Measurements from ENCODE around the gene ABLIM2.

The ABLIM2 gene

DNA sequence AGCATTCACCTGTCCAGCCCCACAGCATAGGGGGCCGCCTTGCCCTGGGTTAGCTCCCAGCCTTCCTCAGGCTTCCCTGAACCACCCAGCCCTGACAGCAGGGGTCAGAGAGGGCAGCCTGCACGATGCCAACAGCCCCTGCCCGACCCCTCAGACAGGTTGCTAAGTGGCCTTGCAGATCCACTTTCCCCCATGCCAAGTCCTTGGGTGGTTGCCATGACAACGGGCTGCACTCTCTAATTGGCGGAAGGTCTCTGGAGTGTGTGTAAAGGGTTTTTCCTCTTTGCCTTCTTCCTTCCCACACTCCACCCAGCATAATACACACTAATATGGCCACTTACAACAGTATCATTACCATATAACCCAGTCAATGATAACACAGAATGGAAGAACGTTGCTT lies 119.3 kb downstream of the ABLIM2 start:
- TF ChIP-seq, protein P1, sequence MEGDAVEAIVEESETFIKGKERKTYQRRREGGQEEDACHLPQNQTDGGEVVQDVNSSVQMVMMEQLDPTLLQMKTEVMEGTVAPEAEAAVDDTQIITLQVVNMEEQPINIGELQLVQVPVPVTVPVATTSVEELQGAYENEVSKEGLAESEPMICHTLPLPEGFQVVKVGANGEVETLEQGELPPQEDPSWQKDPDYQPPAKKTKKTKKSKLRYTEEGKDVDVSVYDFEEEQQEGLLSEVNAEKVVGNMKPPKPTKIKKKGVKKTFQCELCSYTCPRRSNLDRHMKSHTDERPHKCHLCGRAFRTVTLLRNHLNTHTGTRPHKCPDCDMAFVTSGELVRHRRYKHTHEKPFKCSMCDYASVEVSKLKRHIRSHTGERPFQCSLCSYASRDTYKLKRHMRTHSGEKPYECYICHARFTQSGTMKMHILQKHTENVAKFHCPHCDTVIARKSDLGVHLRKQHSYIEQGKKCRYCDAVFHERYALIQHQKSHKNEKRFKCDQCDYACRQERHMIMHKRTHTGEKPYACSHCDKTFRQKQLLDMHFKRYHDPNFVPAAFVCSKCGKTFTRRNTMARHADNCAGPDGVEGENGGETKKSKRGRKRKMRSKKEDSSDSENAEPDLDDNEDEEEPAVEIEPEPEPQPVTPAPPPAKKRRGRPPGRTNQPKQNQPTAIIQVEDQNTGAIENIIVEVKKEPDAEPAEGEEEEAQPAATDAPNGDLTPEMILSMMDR (IDR thresholded peaks at IDR 0.05; ENCODE audit: insufficient read depth, missing control alignments): no peak
- DNase-seq (ENCODE audit: insufficient read length, low spot score) (no peak), FAIRE-seq (no peak)

DNA sequence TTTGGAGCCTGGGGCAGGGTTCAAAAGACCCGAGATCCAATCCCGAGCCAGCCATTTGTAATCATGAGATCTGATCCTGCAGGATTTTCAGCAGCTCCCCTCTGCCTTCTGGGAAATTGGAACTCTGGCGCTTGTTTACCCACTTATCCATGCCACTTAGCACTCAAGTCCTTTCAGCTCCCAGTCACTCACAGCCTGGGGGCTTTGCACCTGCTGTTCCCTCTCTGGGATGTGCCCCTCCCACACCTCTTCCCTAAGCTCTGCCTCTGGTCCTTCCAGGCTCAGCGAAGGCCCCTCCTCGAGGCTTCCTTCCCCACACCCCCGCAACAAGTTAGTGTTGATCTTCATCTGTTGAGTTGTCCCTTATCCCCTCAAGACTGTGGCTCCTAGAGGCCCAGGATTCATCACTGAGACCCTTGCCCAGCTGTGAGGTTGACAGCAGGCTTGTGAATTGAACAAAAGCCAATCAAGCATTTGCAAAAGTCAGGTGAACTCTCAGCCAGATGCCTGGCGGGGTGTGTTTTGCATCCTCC lies 119.8 kb downstream of the ABLIM2 start:
- DNase-seq (ENCODE audit: insufficient read length, low spot score): no peak
- TF ChIP-seq, protein P1 (IDR thresholded peaks at IDR 0.05; ENCODE audit: insufficient read depth, missing control alignments): no peak
- no peak for FAIRE-seq

DNA sequence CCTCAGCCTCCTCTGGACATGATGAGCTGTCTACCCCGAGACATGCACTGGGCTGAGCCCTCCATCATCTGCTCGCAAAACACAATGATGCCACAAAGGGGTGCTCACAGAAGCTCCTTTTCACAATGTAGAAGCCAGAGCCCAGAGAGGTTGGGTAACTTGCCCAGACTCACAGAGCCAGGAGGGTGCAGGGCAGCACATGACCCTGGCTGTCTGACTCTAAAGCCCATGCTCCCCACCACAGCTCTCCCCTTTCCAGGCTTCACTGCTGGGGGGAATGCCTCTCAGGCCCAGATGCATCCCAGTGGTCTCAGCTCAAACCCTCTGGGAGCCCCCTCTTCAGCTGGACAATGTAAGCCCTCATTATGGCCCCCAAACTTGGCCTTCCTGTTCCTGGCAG lies 120.5 kb downstream of the ABLIM2 start:
- no peak for FAIRE-seq
- no peak for DNase-seq (ENCODE audit: insufficient read length, low spot score)
- TF ChIP-seq, protein P1 (IDR thresholded peaks at IDR 0.05; ENCODE audit: insufficient read depth, missing control alignments): no peak

DNA sequence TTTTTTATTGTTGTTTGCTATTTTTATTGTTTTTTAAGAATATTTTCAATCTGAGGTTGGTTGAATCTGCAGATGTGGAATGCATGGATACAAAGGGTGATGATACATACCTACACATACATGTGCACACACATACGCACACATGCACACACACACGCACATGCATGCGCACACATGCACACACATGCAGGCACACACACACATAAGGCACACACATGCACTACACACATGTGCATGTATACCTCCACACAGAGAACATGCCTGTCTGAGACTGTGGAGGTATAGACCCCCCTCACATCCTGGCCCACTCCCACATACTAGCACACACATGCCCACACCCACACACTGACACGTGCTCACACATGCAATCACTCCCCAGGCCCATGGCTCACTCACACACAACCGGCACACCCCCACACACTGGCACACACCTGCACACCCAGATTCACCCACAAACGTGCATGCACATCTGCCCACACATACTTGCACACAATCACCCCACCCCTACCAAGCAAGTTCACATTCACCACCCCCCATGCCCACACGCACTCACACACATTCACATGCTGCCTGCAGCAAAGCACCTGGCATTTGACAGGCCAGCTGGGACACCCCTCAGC lies 121.4 kb downstream of the ABLIM2 start:
- no peak for FAIRE-seq
- TF ChIP-seq, protein P1 (IDR thresholded peaks at IDR 0.05; ENCODE audit: insufficient read depth, missing control alignments): no peak
- no peak for DNase-seq (ENCODE audit: insufficient read length, low spot score)

DNA sequence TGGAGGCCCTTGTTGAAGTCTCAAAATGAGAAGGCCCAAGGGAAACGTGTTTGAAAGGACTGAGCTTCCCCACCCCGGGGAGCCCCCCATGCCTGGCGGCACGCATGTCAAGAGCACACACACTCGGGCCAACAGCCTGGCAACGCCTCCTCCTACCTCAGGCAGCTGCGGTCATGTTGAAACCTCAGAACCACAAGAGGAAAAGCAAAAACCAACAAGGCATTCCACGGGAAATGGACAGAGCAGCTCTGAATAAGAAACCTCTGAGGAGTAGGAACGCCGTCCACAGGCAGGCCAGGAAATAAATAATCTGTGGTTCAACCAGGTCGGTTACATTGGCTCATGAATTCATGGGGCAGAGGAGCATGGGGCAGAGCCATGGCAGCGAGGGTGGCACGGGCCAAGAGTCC lies 123.2 kb downstream of the ABLIM2 start:
- FAIRE-seq: no peak
- TF ChIP-seq, protein P1 (IDR thresholded peaks at IDR 0.05; ENCODE audit: insufficient read depth, missing control alignments): no peak
- DNase-seq (ENCODE audit: insufficient read length, low spot score): no peak

DNA sequence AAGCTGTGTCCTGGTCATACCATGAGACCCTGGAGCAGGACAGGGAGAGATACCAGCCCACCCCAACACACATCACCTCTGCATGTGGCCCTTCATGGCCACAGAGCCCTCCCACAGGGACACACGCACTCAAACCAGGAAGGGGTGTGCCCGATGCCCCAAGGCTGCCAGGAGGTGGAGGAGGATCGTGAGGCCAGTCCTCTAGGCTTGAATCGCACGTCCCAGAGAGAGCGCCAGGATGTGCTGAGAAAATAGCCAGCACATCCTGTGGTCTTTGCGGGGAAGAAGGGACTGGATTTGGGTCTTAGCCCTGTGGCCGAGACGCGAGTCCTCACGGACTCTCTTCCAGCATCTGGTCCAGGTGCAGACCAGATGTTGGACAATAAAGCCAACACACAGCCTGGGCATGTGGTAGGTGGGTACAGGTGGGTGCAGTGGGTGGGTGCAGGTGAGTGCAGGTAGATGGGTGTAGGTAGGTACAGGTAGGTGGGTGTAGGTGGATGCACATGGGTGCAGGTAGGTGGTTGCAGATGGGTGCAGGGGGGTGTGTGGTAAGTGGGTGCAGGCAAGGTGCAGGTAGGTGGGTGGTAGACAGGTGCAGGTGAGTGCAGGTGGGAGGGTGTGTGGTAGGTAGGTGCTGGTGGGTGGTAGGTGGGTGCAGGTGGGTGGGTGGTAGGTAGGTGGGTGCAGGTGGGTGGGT lies 124.6 kb downstream of the ABLIM2 start:
- TF ChIP-seq, protein P1 (IDR thresholded peaks at IDR 0.05; ENCODE audit: insufficient read depth, missing control alignments): no peak
- no peak for FAIRE-seq
- no peak for DNase-seq (ENCODE audit: insufficient read length, low spot score)

All from D721Med (cell line).